Measurements from ENCODE around the gene DOCK8. TPM values are rescaled to one million over a fixed set of nuclear protein-coding genes. Genes with fewer than 3 reads are reported as not detected.

Gene DOCK8
- total RNA-seq, 1 experiment from 2014 or later, result 0.37 TPM

- ChIA-PET POLR2A (no interaction called here), CTCF (no interaction called here), RAD21 (ENCODE audit: low non-redundant PET in 1 of 2, low total read pairs in 2 of 2, uncharacterized antibody in 2 of 2, unreplicated experiment in 2 of 2) (no interaction called here)
- TF ChIP-seq CEBPB (IDR thresholded peaks at IDR 0.05; ENCODE audit: low read depth) (no peak), FOSL1 (IDR thresholded peaks at IDR 0.05; ENCODE audit: low read depth) (no peak), MAX (IDR thresholded peaks at IDR 0.05) (no peak), POLR2A (IDR thresholded peaks at IDR 0.05; ENCODE audit: borderline replicate concordance, extremely low read depth, insufficient read depth, insufficient read length) (no peak), CBX3 (IDR thresholded peaks at IDR 0.05; ENCODE audit: low read depth) (no peak), ZFX (IDR thresholded peaks at IDR 0.05) (no peak), RAD21 (IDR thresholded peaks at IDR 0.05; ENCODE audit: low read depth) (no peak)
- ATAC-seq (no peak), DNase-seq (ENCODE audit: low read depth, low spot score) (no peak)
- Histone ChIP-seq H3K4me3 (replicated peaks in 1 of 2; ENCODE audit: low read depth in 1 of 2, low read length in 2 of 2) (no peak overlapping the region), H3K9ac (ENCODE audit: low read length) (no peak overlapping the region), H3K36me3 (ENCODE audit: control insufficient read depth in 1 of 2, insufficient read depth in 2 of 2, low read length in 2 of 2) (no peaks in the 10 kb centered on the region), H3K27me3 (ENCODE audit: insufficient read depth, low read length) (no peaks in the 10 kb centered on the region), H3K79me2 (ENCODE audit: insufficient read depth, low read length) (no peaks in the 10 kb centered on the region), H3K9me3 (ENCODE audit: control insufficient read depth in 1 of 2, insufficient read depth in 1 of 2, low read depth in 1 of 2, low read length in 2 of 2) (no peaks in the 10 kb centered on the region), H3K27ac (ENCODE audit: low read depth, low read length) (no peak overlapping the region), H4K20me1 (ENCODE audit: insufficient read depth) (no peaks in the 10 kb centered on the region), H3K4me1 (ENCODE audit: control insufficient read depth in 1 of 2, insufficient read depth in 2 of 2, low read length in 2 of 2) (peaks cover 0 to 7% of the 10 kb centered on the region in 2 experiments; a peak in 1 of 4 replicates), H2AFZ (ENCODE audit: low read depth, low read length, poor library complexity, severe bottlenecking) (no peak overlapping the region), H3K9me2 (ENCODE audit: insufficient read depth) (no peaks in the 10 kb centered on the region), H3K4me2 (ENCODE audit: low read length) (no peak overlapping the region)
- BruUV-seq (replicated peaks), result no TSS peak
- intact Hi-C loops (cut with micrococcal nuclease), result no loop called here
Observed at GRCh38 chr9:211036-211435, 3.6 kb upstream of the DOCK8 start.

GRCh38 chr9:211557-211956 is 3.1 kb upstream of the DOCK8 start:
- H3K9me3 ChIP-seq (ENCODE audit: control insufficient read depth in 1 of 2, insufficient read depth in 1 of 2, low read depth in 1 of 2, low read length in 2 of 2), result no peaks in the 10 kb centered on the region
- H3K27me3 ChIP-seq (ENCODE audit: insufficient read depth, low read length), result no peaks in the 10 kb centered on the region
- H3K79me2 ChIP-seq (ENCODE audit: insufficient read depth, low read length), result no peaks in the 10 kb centered on the region
- no peaks in the 10 kb centered on the region for H4K20me1 ChIP-seq (ENCODE audit: insufficient read depth)
- ATAC-seq (no peak), DNase-seq (ENCODE audit: low read depth, low spot score) (no peak)
- ChIA-PET POLR2A (no interaction called here), CTCF (no interaction called here), RAD21 (ENCODE audit: low non-redundant PET in 1 of 2, low total read pairs in 2 of 2, uncharacterized antibody in 2 of 2, unreplicated experiment in 2 of 2) (no interaction called here)
- no peaks in the 10 kb centered on the region for H3K36me3 ChIP-seq (ENCODE audit: control insufficient read depth in 1 of 2, insufficient read depth in 2 of 2, low read length in 2 of 2)
- no peak overlapping the region for H3K4me2 ChIP-seq (ENCODE audit: low read length)
- no TSS peak for BruUV-seq (replicated peaks)
- no peaks in the 10 kb centered on the region for H3K9me2 ChIP-seq (ENCODE audit: insufficient read depth)
- intact Hi-C loops (cut with micrococcal nuclease), result no loop called here
- no peak overlapping the region for H3K27ac ChIP-seq (ENCODE audit: low read depth, low read length)
- H3K4me3 ChIP-seq (replicated peaks in 1 of 2; ENCODE audit: low read depth in 1 of 2, low read length in 2 of 2), result no peak overlapping the region
- H3K9ac ChIP-seq (ENCODE audit: low read length), result no peak overlapping the region
- TF ChIP-seq EZH2phosphoT487 (IDR thresholded peaks at IDR 0.05; ENCODE audit: borderline replicate concordance), result no peak
- TF ChIP-seq TCF7L2 (IDR thresholded peaks at IDR 0.05; ENCODE audit: borderline replicate concordance, extremely low read depth, insufficient read depth, insufficient read length), result no peak
- no peak for TF ChIP-seq JUND (IDR thresholded peaks at IDR 0.05)
- no peak for TF ChIP-seq ELF1 (IDR thresholded peaks at IDR 0.05; ENCODE audit: borderline replicate concordance, low read depth)
- no peak for TF ChIP-seq SRF (IDR thresholded peaks at IDR 0.05; ENCODE audit: low read depth)
- no peak for TF ChIP-seq EZH2 (IDR thresholded peaks at IDR 0.05)
- TF ChIP-seq ATF3 (IDR thresholded peaks at IDR 0.05), result no peak
- TF ChIP-seq SIN3A (IDR thresholded peaks at IDR 0.05; ENCODE audit: low read depth), result no peak
- no peak overlapping the region for H2AFZ ChIP-seq (ENCODE audit: low read depth, low read length, poor library complexity, severe bottlenecking)
- peaks cover 0 to 7% of the 10 kb centered on the region in 2 experiments; a peak in 1 of 4 replicates for H3K4me1 ChIP-seq (ENCODE audit: control insufficient read depth in 1 of 2, insufficient read depth in 2 of 2, low read length in 2 of 2)

Measured in HCT116 (cell line).